Prostate gland (tissue), 2 donors: ENCODE measurements around the gene ALG6. TPM values are rescaled to one million over a fixed set of nuclear protein-coding genes. Genes with fewer than 3 reads are reported as not detected.
"Not testable (repeated sequence)": the region's sequence is repeated elsewhere in the genome, so short reads cannot be mapped to it uniquely, and the experiment has no call there.

Experiments
- DNase-seq: peaks from one replicate; pipeline ENCODE4 v3.0.0-alpha.2; 2019; ENCODE audit warnings: low spot score
- H3K27ac ChIP-seq, 2 donors: fragments of 200-600 bp; sonication (generic); 2 replicates each; pipeline ENCODE4 v1.5.1; 2017 to 2019
- H3K27me3 ChIP-seq: fragments of 200-600 bp; sonication (generic); replicated peaks from 2 replicates; pipeline ENCODE4 v1.5.1; 2019; ENCODE audit not compliant: insufficient read depth
- H3K36me3 ChIP-seq, 2 donors: fragments of 200-600 bp; sonication (generic); 1 replicate in 1 of 2; 2 replicates in 1 of 2; pipeline versions ENCODE4 v1.5.1 to v1.8.1; 2017 to 2019
- H3K4me1 ChIP-seq: fragments of 200-600 bp; sonication (generic); replicated peaks from 2 replicates; pipeline ENCODE4 v1.5.1; 2019
- H3K4me3 ChIP-seq, 2 donors: fragments of 200-600 bp; sonication (generic); 2 replicates each; pipeline ENCODE4 v1.5.1; 2017 to 2019
- H3K9me3 ChIP-seq: fragments of 200-600 bp; sonication (generic); 2 replicates; pipeline ENCODE4 v1.5.1; 2017
- CTCF ChIP-seq, 4 experiments: fragments of 200-600 bp in 2 of 4; fragments of 450-650 bp in 2 of 4; sonication (generic) in 2 of 4; IDR thresholded peaks; 1 replicate in 3 of 4; 2 replicates in 1 of 4; pipeline ENCODE4 v1.5.1; 2016 to 2019; ENCODE audit warnings: antibody characterized with exemption in 4 of 4, mild to moderate bottlenecking in 2 of 4, moderate library complexity in 2 of 4
- POLR2A ChIP-seq: fragments of 450-650 bp; IDR thresholded peaks from one replicate; pipeline ENCODE4 v1.6.1; 2016; ENCODE audit warnings: antibody characterized with exemption, mild to moderate bottlenecking
- POLR2AphosphoS5 ChIP-seq: sonication (generic); formaldehyde crosslinking; IDR thresholded peaks from one replicate; pipeline ENCODE4 v1.6.1; 2017; ENCODE audit warnings: antibody characterized with exemption
- WGBS: methylation state at CpG from one replicate; pipeline ENCODE4 v1.1.5; 2018; 5-methylcytosine and 5-hydroxymethylcytosine counted together
- intact Hi-C: fragments of 100-400 bp; cut with DNase I; formaldehyde crosslinking; loops from one replicate; pipeline ENCODE4 v1.14.2; 2022
- total RNA-seq, 2 donors: library from RNA; depleted of rRNA; stranded (reverse); fragments of >200 nt; gene quantifications; one replicate each; pipeline ENCODE4 v1.1.0, GENCODE V29; 2016

The ALG6 gene
- total RNA-seq, 2 donors from 2014 or later, result 10.2 to 17.6 TPM

DNA sequence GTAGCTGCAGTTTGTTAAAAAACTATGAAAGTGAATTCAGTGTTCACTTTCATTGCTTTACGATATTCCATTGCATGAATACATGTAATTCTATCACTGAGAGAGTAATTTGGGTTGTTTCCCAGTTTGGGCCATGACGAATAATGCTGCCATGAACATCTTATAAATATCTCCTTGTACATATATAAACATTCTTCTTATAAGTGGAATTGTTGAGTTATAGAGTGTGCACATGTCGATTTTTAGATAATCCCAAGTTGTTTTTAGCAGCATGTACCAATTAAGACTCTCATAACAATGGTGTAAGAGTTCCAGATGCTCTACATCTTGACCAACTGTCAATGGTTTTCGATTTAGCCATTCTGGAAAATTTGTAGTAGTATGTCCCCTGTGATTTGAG, 40.9 kb downstream of the ALG6 start:
- WGBS, result 78% methylated on average over 4 of the region's 4 CpGs
- Histone ChIP-seq H3K27me3 (no peaks in the 10 kb centered on the region), H3K27ac (no peak overlapping the region), H3K36me3 (no peaks in the 10 kb centered on the region), H3K9me3 (no peaks in the 10 kb centered on the region), H3K4me1 (no peaks in the 10 kb centered on the region), H3K4me3 (no peak overlapping the region)
- DNase-seq, result no peak
- TF ChIP-seq CTCF (IDR thresholded peaks at IDR 0.05), result no peak
- TF ChIP-seq POLR2AphosphoS5, result no peak
- TF ChIP-seq POLR2A, result no peak
- intact Hi-C loops, result no loop called here

DNA sequence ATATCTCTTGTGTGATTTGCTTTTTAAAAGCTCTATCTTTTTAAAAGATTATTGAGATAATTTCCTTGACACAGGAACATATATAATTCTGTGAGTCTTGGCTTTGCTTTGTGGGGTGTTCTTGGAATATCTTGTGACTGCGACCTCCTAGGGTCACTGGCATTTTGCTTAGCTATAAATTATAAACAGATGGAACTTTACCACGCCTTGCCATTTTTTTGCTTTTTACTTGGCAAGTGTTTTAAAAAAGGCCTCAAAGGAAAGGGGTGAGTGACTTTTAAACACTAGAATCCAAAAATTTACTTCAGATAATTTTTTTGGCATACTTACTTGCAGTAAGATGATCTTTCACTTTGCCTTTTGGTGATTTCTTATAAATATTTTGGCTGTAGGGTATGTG, 43.6 kb downstream of the ALG6 start:
- no peaks in the 10 kb centered on the region for H3K27me3 ChIP-seq
- intact Hi-C loops, result no loop called here
- H3K4me1 ChIP-seq, result no peaks in the 10 kb centered on the region
- no peak overlapping the region for H3K27ac ChIP-seq
- H3K4me3 ChIP-seq, result no peak overlapping the region
- no peaks in the 10 kb centered on the region for H3K36me3 ChIP-seq
- 67% methylated on average over 2 of the region's 2 CpGs for WGBS
- no peak for TF ChIP-seq POLR2A
- TF ChIP-seq CTCF (IDR thresholded peaks at IDR 0.05), result no peak
- no peak for TF ChIP-seq POLR2AphosphoS5
- no peak for DNase-seq
- H3K9me3 ChIP-seq, result no peaks in the 10 kb centered on the region

DNA sequence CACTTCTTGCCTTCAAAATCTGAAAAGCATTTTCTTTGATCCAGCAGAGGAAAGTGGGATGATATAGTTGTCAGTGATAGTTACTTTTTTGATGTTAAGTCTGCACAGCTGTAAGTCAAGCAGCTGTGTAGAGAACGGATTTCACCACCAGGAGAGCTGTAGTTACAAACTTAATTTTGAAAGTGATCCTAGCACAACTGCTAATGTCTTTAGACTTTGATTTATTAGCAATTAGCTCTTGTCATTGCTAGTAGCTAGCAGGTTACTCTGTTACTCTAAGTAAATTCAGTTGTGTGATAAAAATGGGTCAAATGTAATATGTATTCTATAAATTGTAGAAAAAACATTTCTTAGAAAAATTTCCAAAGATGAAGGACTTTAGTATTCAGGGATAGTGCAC, 46.0 kb downstream of the ALG6 start:
- H3K36me3 ChIP-seq, result no peaks in the 10 kb centered on the region
- WGBS, result 79% methylated on average over 1 of the region's 1 CpG
- DNase-seq, result no peak
- TF ChIP-seq POLR2A, result no peak
- no peak for TF ChIP-seq CTCF (IDR thresholded peaks at IDR 0.05)
- TF ChIP-seq POLR2AphosphoS5, result no peak
- no peaks in the 10 kb centered on the region for H3K27me3 ChIP-seq
- H3K27ac ChIP-seq, result no peak overlapping the region
- intact Hi-C loops, result no loop called here
- no peaks in the 10 kb centered on the region for H3K4me1 ChIP-seq
- H3K9me3 ChIP-seq, result no peaks in the 10 kb centered on the region
- no peak overlapping the region for H3K4me3 ChIP-seq

GRCh38 chr1:63414691-63415365, 47.4 kb downstream of the ALG6 start:
- 61% methylated on average over 3 of the region's 3 CpGs for WGBS
- Histone ChIP-seq H3K9me3 (no peaks in the 10 kb centered on the region), H3K36me3 (no peaks in the 10 kb centered on the region), H3K4me1 (no peaks in the 10 kb centered on the region), H3K27ac (no peak overlapping the region), H3K4me3 (no peak overlapping the region), H3K27me3 (no peaks in the 10 kb centered on the region)
- DNase-seq, result no peak
- TF ChIP-seq POLR2AphosphoS5 (no peak), POLR2A (no peak), CTCF (IDR thresholded peaks at IDR 0.05) (no peak)
- intact Hi-C loops, result no loop called here

DNA sequence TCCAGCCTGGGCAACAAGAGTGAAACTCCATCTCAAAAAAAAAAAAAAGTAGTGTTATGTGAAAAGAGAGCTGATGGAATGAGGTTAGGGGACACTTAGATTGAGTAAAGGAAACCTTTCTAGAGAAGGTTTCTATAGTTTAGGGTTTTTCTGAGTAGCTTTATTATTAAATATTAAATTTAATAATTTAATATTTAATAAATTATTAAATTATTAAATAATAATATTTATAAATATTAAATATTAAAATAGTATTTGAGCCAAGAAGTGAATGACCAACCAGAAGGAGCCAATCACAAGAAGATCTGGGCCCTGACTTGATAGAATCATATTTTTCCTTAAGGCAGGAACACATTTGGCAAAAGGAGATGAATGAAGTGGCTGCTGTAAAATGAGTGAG, 50.7 kb downstream of the ALG6 start:
- no peak overlapping the region for H3K4me3 ChIP-seq
- H3K27ac ChIP-seq, result no peak overlapping the region
- DNase-seq, result no peak
- H3K9me3 ChIP-seq, result no peaks in the 10 kb centered on the region
- no peaks in the 10 kb centered on the region for H3K36me3 ChIP-seq
- intact Hi-C loops, result no loop called here
- H3K27me3 ChIP-seq, result no peaks in the 10 kb centered on the region
- no peaks in the 10 kb centered on the region for H3K4me1 ChIP-seq
- TF ChIP-seq CTCF (IDR thresholded peaks at IDR 0.05) (no peak), POLR2A (no peak), POLR2AphosphoS5 (no peak)

DNA sequence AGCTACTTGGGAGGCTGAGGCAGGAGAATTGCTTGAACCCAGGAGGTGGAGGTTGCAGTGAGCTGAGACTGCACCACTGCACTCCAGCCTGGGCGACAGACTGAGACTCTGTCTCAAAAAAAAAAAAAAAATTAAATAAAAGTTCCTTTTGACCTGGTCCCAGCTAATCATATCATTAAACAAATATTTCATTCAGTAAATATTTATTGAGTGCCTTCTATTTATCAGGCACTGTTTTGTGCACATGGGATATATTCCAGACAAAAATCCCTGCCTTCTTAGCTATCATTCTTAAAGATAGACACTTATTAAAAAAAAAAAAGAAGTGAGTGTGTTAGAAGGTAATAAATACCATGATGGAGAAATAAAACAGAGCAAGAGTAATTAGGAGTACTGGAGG, 53.3 kb downstream of the ALG6 start:
- WGBS, result 90% methylated on average over 1 of the region's 1 CpG
- H3K4me1 ChIP-seq, DNase-seq, H3K4me3 ChIP-seq, H3K27ac ChIP-seq, intact Hi-C loops, H3K36me3 ChIP-seq, H3K27me3 ChIP-seq, H3K9me3 ChIP-seq: not testable (repeated sequence)
